ENCODE results near the gene ZG16. TPM values are rescaled to one million over a fixed set of nuclear protein-coding genes. Genes with fewer than 3 reads are reported as not detected.

ZG16 gene
- total RNA-seq, 1 donor from 2014 or later: 0.20 TPM

DNA sequence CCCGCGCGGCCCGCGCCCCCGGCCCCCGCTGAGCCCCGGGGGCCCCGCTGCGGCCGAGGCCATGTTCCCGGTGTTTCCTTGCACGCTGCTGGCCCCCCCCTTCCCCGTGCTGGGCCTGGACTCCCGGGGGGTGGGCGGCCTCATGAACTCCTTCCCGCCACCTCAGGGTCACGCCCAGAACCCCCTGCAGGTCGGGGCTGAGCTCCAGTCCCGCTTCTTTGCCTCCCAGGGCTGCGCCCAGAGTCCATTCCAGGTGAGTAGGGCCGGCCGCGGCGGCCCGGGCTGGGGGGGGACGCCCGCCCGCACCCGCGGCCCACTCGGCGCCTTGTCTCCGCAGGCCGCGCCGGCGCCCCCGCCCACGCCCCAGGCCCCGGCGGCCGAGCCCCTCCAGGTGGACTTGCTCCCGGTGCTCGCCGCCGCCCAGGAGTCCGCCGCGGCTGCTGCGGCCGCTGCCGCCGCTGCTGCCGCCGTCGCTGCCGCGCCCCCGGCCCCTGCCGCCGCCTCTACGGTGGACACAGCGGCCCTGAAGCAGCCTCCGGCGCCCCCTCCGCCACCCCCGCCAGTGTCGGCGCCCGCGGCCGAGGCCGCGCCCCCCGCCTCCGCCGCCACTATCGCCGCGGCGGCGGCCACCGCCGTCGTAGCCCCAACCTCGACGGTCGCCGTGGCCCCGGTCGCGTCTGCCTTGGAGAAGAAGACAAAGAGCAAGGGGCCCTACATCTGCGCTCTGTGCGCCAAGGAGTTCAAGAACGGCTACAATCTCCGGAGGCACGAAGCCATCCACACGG lies 28.8 kb downstream of the ZG16 start:
- peak overlapping the region; percentile 92 for H3K27ac Mint-ChIP-seq
- peak overlapping the region; percentile 79 for H3K4me3 Mint-ChIP-seq
- no peaks in the 10 kb centered on the region for H3K27me3 Mint-ChIP-seq (ENCODE audit: low read depth)
- no peaks in the 10 kb centered on the region for H3K9me3 Mint-ChIP-seq
- peak in 1 of 2 experiments; percentile 54 for DNase-seq (ENCODE audit: low spot score in 2 of 2, unreplicated experiment in 2 of 2)
- peaks cover 59% of the 10 kb centered on the region for H3K4me1 Mint-ChIP-seq
- H3K36me3 Mint-ChIP-seq: peaks cover 1% of the 10 kb centered on the region
- TF ChIP-seq, protein P1, sequence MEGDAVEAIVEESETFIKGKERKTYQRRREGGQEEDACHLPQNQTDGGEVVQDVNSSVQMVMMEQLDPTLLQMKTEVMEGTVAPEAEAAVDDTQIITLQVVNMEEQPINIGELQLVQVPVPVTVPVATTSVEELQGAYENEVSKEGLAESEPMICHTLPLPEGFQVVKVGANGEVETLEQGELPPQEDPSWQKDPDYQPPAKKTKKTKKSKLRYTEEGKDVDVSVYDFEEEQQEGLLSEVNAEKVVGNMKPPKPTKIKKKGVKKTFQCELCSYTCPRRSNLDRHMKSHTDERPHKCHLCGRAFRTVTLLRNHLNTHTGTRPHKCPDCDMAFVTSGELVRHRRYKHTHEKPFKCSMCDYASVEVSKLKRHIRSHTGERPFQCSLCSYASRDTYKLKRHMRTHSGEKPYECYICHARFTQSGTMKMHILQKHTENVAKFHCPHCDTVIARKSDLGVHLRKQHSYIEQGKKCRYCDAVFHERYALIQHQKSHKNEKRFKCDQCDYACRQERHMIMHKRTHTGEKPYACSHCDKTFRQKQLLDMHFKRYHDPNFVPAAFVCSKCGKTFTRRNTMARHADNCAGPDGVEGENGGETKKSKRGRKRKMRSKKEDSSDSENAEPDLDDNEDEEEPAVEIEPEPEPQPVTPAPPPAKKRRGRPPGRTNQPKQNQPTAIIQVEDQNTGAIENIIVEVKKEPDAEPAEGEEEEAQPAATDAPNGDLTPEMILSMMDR (IDR thresholded peaks at IDR 0.05; ENCODE audit: unreplicated experiment): no peak

DNA sequence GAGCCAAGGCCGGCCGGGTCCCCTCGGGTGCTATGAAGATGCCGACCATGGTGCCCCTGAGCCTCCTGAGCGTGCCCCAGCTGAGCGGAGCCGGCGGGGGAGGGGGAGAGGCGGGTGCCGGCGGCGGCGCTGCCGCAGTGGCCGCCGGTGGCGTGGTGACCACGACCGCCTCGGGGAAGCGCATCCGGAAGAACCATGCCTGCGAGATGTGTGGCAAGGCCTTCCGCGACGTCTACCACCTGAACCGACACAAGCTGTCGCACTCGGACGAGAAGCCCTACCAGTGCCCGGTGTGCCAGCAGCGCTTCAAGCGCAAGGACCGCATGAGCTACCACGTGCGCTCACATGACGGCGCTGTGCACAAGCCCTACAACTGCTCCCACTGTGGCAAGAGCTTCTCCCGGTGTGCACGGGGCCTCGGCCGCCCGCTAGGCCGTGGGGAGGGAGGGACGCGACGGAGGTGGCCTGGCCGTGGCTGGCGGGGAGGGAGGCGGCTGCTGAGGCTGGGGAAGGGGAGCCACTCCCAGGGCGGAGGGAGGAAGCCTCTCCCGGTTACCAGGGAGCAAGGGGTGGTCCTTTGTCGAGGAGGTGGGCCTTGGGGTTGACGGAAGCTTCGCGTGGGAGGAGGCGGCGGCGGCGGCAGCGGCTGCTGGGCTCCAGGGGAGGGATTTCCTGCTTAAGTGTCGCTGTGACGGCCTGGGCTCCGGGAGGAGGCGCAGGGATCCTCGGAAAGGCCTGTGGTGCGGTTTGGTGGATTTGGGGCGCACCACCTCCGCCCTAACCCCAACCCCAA lies 29.6 kb downstream of the ZG16 start:
- DNase-seq (ENCODE audit: low spot score in 2 of 2, unreplicated experiment in 2 of 2): peak; percentile 67 to 81
- Mint-ChIP-seq H3K27ac (peak overlapping the region; percentile 94), H3K4me3 (peak overlapping the region; percentile 79), H3K9me3 (no peaks in the 10 kb centered on the region), H3K4me1 (peaks cover 65% of the 10 kb centered on the region), H3K36me3 (peaks cover 1% of the 10 kb centered on the region), H3K27me3 (ENCODE audit: low read depth) (no peaks in the 10 kb centered on the region)
- TF ChIP-seq, protein P1 (IDR thresholded peaks at IDR 0.05; ENCODE audit: unreplicated experiment): peak; percentile 36

DNA sequence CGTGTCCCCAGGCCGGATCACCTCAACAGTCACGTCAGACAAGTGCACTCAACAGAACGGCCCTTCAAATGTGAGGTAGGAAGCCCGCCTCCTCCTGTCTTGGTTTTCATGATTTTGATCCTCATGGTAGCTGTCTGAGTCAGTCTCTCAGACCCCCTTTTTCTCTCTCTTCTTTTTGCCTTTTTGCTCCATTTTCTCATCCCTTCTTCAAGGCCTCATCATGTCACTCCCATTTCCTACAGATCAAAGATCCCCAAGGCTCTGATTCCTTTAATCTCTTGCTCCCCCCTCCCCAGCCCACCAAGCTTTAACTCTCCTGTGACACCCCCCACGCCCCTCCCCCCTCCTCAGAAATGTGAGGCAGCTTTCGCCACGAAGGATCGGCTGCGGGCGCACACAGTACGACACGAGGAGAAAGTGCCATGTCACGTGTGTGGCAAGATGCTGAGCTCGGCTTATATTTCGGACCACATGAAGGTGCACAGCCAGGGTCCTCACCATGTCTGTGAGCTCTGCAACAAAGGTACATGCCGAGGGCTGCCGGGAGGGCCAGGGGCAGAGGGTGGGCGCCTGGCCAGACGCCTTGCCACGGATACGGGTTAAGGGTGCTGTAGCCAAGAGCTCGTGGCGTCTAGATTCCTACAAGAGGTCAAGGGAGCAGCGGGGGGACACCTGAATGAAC lies 30.3 kb downstream of the ZG16 start:
- H3K27me3 Mint-ChIP-seq (ENCODE audit: low read depth): no peaks in the 10 kb centered on the region
- TF ChIP-seq, protein P1 (IDR thresholded peaks at IDR 0.05; ENCODE audit: unreplicated experiment): no peak
- peak overlapping the region; percentile 94 for H3K27ac Mint-ChIP-seq
- peak overlapping the region; percentile 79 for H3K4me3 Mint-ChIP-seq
- peaks cover 1% of the 10 kb centered on the region for H3K36me3 Mint-ChIP-seq
- H3K9me3 Mint-ChIP-seq: no peaks in the 10 kb centered on the region
- DNase-seq (ENCODE audit: low spot score in 2 of 2, unreplicated experiment in 2 of 2): no peak
- H3K4me1 Mint-ChIP-seq: peaks cover 68% of the 10 kb centered on the region

DNA sequence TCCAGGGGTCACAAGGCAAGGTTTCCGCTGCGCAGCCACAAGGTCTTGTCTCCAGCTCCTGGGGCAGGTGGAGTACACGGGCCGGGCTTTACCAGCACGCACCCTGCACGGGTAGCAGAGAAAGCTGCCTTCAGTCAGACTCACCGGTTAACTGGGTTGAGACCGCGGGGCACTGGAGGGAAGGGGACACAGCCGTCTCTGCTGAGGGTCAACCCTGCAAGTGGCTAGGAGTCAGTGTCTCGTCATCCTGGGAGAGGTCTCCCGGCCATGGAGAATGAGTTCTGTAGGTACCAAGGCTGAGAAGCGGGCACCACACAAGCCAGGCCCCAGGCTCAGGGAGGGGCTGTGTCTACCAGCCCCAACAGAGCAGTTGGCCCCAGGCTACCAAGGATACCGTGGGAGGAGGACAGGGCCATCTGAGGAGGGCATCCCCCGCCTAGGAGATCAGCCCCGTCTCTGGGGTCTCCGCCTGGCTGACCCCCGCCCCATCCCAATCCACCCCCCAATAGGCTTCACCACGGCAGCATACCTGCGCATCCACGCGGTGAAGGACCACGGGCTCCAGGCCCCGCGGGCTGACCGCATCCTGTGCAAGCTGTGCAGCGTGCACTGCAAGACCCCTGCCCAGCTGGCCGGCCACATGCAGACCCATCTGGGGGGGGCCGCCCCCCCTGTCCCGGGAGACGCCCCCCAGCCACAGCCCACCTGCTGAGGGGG lies 31.1 kb downstream of the ZG16 start:
- H3K27me3 Mint-ChIP-seq (ENCODE audit: low read depth): no peaks in the 10 kb centered on the region
- H3K27ac Mint-ChIP-seq: peak overlapping the region; percentile 94
- peak overlapping the region; percentile 79 for H3K4me3 Mint-ChIP-seq
- DNase-seq (ENCODE audit: low spot score in 2 of 2, unreplicated experiment in 2 of 2): no peak
- TF ChIP-seq, protein P1 (IDR thresholded peaks at IDR 0.05; ENCODE audit: unreplicated experiment): no peak
- H3K36me3 Mint-ChIP-seq: peaks cover 1% of the 10 kb centered on the region
- H3K4me1 Mint-ChIP-seq: peaks cover 64% of the 10 kb centered on the region
- H3K9me3 Mint-ChIP-seq: no peaks in the 10 kb centered on the region

All from mesothelial cell of epicardium (in vitro differentiated cells).